ENCODE results near the gene LHFPL2.

- TF ChIP-seq SP1 (IDR thresholded peaks at IDR 0.05) (no peak), NFRKB (IDR thresholded peaks at IDR 0.05) (no peak), ARNT (IDR thresholded peaks at IDR 0.05) (no peak), BHLHE40 (IDR thresholded peaks at IDR 0.05; ENCODE audit: borderline replicate concordance) (no peak), ELF4 (IDR thresholded peaks at IDR 0.05) (no peak), SUZ12 (IDR thresholded peaks at IDR 0.05) (no peak), L3MBTL2 (conservative IDR thresholded peaks at IDR 0.05) (no peak), FOXK2 (IDR thresholded peaks at IDR 0.05) (no peak), PKNOX1 (IDR thresholded peaks at IDR 0.05) (no peak)
Observed at GRCh38 chr5:78651468-78651867, 2.9 kb upstream of the LHFPL2 start.
